ENCODE measurements around the gene FN3K. TPM values are rescaled to one million over a fixed set of nuclear protein-coding genes. Genes with fewer than 3 reads are reported as not detected.

FN3K gene
- total and polyA plus RNA-seq, 2 donors (not counting 3 experiments of a cell fraction or from before 2014, with no cell fraction given) = 2.0 to 12.0 TPM

- ChIA-PET CTCF (interaction anchor here (1.1 kb wide), 2 partner anchors 13 to 88 kb away, joined by 3 read pairs; no protein-coding TSS in a partner anchor), POLR2A (no interaction called here)
- intact Hi-C loops (cut with micrococcal nuclease) = no loop called here
- Histone ChIP-seq H3K4me2 (ENCODE audit: insufficient read depth, low read length) (no peak overlapping the region), H3K4me3 (replicated peaks in 1 of 3; ENCODE audit: insufficient read depth in 1 of 3, low read depth in 1 of 3, low read length in 3 of 3) (no peak overlapping the region), H3K4me1 (ENCODE audit: control insufficient read depth, extremely low read depth, insufficient read depth, low read length) (no peaks in the 10 kb centered on the region), H3K27ac (ENCODE audit: insufficient read depth, low read depth, low read length) (no peak overlapping the region), H3K9me1 (replicated peaks; ENCODE audit: control insufficient read depth, extremely low read depth, insufficient read depth, low read length) (no peaks in the 10 kb centered on the region), H3K27me3 (ENCODE audit: control insufficient read depth in 2 of 2, insufficient read depth in 2 of 2, low read length in 2 of 2) (no peaks in the 10 kb centered on the region), H4K20me1 (replicated peaks; ENCODE audit: control insufficient read depth, extremely low read depth, insufficient read depth, low read length) (no peaks in the 10 kb centered on the region), H3K79me2 (ENCODE audit: control insufficient read depth, insufficient read depth, low read length) (peaks cover 2% of the 10 kb centered on the region), H3K36me3 (ENCODE audit: control insufficient read depth in 2 of 2, extremely low read depth in 1 of 2, insufficient read depth in 2 of 2, low read length in 2 of 2) (peaks cover 2 to 4% of the 10 kb centered on the region in 2 experiments), H2AFZ (ENCODE audit: low read depth, low read length) (no peak overlapping the region), H3K9ac (replicated peaks; ENCODE audit: extremely low read depth, insufficient read depth, low read length) (no peak overlapping the region), H3K9me3 (replicated peaks; ENCODE audit: control insufficient read depth, insufficient read depth, low read length) (no peaks in the 10 kb centered on the region)
- TF ChIP-seq FOS (IDR thresholded peaks at IDR 0.05; ENCODE audit: borderline replicate concordance, insufficient read depth, low read length) (no peak), MAX (IDR thresholded peaks at IDR 0.05; ENCODE audit: insufficient read depth, insufficient read length) (no peak), POLR2A (IDR thresholded peaks at IDR 0.05; ENCODE audit: low read depth, low read length) (no peak), GATA2 (IDR thresholded peaks at IDR 0.05; ENCODE audit: insufficient read depth, insufficient read length, low read depth, low read length) (no peak), MYC (IDR thresholded peaks at IDR 0.05; ENCODE audit: low read depth, low read length) (no peak), EZH2 (IDR thresholded peaks at IDR 0.05; ENCODE audit: borderline replicate concordance, low read depth, low read length, severe bottlenecking) (no peak), CTCF (IDR thresholded peaks at IDR 0.05; ENCODE audit: extremely low read depth in 1 of 2, insufficient read depth in 1 of 2, low read depth in 1 of 2, low read length in 2 of 2) (no peak), POLR2AphosphoS5 (IDR thresholded peaks at IDR 0.05; ENCODE audit: insufficient read depth, low read depth, low read length) (no peak), JUN (IDR thresholded peaks at IDR 0.05; ENCODE audit: borderline replicate concordance, insufficient read depth, insufficient read length, low read depth) (no peak)
- FAIRE-seq (no peak), DNase-seq (ENCODE audit: low read depth, low spot score) (no peak)
- dilution Hi-C loops (cut with MboI; ENCODE audit: extremely low pct_ligation_motif_present, low sequenced_read_pairs) = no loop called here
- BruUV-seq (replicated peaks) = no TSS peak
Measured at GRCh38 chr17:82788206-82789001, 53.0 kb downstream of the FN3K start.
